Caki2 (cell line): ENCODE measurements around the gene XPR1. TPM values are rescaled to one million over a fixed set of nuclear protein-coding genes. Genes with fewer than 3 reads are reported as not detected.
A peak's percentile ranks its signal among the peaks of the same experiment; 100 is the strongest.

ENCODE experiments used
- DNase-seq: peaks from one replicate; pipeline ENCODE4 v3.0.0-alpha.2; 2015; ENCODE audit warnings: low read depth
- in situ Hi-C: cut with HindIII; loops from 2 replicates; pipeline ENCODE4 v1.10.0; 2016; ENCODE audit warnings: low sequenced_read_pairs, low pct_unique_long_range_greater_than_20kb, mixed read lengths
- total RNA-seq: library from RNA; depleted of rRNA; stranded (reverse); fragments of >200 nt; shearing (Covaris generic); gene quantifications from 2 replicates; pipeline ENCODE4 v1.2.3, GENCODE V29; 2014; ENCODE audit warnings: low replicate concordance; rRNA removed

The XPR1 gene
- total RNA-seq, result 14.1 and 20.4 TPM in 2 replicates

DNA sequence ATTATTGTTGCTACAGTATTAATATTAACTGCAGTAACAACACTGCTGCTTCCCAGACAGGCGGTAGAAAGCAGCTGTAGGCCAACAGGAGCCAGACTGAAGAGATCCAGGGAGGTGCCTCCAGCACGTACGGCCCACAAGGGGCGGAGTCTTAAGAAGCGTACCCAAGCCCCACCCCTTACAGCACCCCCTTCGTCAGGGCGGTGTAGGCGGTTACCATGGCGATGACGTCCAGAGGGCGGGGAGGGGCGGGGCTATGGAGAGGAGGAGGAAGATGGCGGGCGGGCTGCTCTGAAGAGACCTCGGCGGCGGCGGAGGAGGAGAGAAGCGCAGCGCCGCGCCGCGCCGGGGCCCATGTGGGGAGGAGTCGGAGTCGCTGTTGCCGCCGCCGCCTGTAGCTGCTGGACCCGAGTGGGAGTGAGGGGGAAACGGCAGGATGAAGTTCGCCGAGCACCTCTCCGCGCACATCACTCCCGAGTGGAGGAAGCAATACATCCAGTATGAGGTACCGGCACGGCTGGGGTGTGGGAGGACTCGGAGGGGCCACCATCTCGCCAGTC is at the start of gene XPR1:
Gene XPR1 (plus strand): TSS at position 257 of the 560 bp plus-strand sequence. CDS start 180 bp downstream, at position 437.
- in situ Hi-C loops, result no loop called here
- peak; percentile 99 for DNase-seq

DNA sequence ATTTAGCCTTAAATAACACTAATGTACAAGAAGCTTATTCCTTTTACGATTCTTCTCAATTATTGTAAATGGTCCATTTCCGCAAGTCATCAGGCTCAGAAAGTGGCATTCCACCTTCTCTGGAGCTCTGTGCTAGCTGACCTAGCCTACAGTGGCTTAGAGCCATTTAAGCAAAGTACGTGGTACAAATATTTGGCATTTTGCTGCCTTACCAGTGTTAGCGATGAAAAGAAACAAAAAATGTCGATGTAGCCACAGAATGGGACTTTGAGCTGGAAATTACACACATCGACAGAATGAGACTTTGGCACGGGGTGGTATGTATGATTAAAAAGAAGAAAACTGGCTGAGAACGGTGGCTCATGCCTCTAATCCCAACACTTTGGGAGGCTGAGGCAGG is 47.0 kb upstream of the XPR1 start:
- in situ Hi-C loops, result no loop called here
- DNase-seq, result no peak

DNA sequence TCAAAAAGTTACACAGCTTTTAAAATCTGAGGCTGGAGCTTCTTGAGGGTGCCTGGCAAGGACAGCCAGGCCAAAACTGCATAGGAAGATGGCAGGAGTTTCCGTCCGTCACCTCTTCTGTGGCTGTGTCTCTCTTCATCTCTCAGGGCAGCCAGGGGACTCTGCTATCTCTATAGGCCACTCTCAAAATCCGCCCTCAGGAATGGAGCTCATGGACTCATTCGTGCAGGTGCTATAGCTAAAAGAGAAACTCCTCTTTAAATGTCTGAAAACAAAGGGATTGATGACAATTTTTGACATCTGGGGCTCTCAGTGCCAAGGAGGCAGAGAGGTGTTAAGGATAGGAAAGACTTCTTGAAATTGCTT is 45.8 kb upstream of the XPR1 start:
- in situ Hi-C loops, result no loop called here
- DNase-seq, result no peak

GRCh38 chr1:180586671-180587155 is 45.1 kb upstream of the XPR1 start:
- peak; percentile 60 for DNase-seq
- in situ Hi-C loops, result no loop called here

- in situ Hi-C loops, result no loop called here
- DNase-seq, result no peak
These were observed 43.7 kb upstream of the XPR1 start for GRCh38 chr1:180588121-180588520.

GRCh38 chr1:180590889-180591288 is 40.9 kb upstream of the XPR1 start:
- in situ Hi-C loops, result no loop called here
- DNase-seq, result no peak

DNA sequence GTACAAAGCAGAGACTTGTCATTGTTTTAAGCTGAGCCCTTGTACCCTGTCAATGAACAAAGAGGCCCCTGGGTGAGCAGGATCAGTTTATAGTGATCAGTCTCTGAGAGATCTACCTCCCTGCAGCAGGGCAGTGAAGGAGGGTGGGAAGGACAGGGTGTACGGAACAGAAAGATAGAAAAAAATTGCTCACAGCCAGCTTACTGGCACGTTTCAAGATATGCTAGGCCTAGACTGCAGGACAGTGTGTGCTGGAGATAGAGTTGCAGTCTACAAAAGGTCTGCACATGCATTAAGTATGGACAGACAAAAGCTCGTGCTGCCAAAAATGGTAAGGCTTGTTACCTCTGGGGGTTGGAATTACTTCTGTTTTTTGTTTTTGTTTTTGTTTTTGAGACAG is 38.4 kb upstream of the XPR1 start:
- in situ Hi-C loops, result no loop called here
- DNase-seq, result no peak

DNA sequence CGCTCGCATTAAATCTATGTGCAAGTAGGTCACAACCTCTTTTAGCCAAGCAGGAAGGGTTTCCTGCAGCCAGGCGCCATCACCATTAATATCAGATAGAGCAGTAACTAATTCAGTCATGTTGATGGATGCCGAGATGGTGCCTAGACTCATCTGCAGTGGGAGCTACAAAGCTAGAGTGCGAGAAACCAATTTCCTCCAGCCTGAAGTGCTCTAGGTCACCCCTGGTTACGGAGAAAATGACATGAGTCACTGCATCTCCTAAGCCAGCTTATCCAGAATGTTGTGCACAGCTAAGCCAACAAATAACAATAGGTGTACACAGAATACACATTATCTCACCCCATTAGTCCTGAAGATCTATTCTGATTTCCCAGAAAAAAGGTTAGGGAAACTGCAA is 37.1 kb upstream of the XPR1 start:
- in situ Hi-C loops, result no loop called here

GRCh38 chr1:180595966-180596365 is 35.9 kb upstream of the XPR1 start:
- no peak for DNase-seq
- in situ Hi-C loops, result no loop called here

More for the DNA sequence above, 37.1 kb upstream of the XPR1 start:
- peak; percentile 31 for DNase-seq

GRCh38 chr1:180597520-180597919 is 34.3 kb upstream of the XPR1 start:
- DNase-seq, result no peak
- in situ Hi-C loops, result no loop called here

- peak; percentile 95 for DNase-seq
- in situ Hi-C loops, result no loop called here
These were observed 33.4 kb upstream of the XPR1 start for GRCh38 chr1:180598333-180598974.

DNA sequence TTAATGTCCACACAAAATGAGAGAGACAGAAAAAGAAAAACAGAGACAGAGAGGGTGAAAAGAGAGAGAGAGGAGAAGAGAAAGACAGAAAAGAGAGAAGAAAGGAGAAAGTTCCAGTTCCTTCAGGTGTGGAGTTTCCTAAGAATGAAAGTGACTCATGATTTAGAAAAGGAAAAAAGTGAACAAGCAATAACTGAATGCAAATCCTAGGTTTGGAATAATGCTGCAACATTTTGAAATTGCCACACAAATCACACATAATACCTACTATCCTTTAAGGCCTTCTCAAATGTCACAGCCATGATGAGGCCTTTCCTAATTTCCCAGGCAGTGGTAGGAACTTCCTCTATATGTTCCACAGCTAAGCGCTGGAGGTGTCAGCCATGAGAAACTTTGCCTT is 31.5 kb upstream of the XPR1 start:
- no peak for DNase-seq
- in situ Hi-C loops, result no loop called here

DNA sequence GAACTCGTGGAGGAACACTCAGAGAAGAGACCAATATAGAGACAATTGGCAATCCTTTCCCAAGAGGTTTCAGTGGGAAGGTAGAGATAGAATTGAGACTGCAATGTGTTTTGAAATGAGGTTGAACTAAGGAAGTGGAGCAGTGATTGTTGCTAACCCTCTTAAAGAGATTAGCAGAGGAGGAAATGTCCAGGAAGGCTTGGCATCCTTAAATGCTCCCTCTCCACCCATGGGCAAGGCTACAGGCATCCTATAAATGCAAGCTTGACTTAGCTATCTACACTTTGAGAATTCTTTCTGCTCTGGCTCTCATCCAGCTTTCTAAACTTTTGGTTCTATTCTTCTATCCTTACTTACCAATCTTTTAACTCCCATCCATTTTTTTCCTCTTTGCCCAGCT is 30.3 kb upstream of the XPR1 start:
- in situ Hi-C loops, result no loop called here
- DNase-seq, result no peak

DNA sequence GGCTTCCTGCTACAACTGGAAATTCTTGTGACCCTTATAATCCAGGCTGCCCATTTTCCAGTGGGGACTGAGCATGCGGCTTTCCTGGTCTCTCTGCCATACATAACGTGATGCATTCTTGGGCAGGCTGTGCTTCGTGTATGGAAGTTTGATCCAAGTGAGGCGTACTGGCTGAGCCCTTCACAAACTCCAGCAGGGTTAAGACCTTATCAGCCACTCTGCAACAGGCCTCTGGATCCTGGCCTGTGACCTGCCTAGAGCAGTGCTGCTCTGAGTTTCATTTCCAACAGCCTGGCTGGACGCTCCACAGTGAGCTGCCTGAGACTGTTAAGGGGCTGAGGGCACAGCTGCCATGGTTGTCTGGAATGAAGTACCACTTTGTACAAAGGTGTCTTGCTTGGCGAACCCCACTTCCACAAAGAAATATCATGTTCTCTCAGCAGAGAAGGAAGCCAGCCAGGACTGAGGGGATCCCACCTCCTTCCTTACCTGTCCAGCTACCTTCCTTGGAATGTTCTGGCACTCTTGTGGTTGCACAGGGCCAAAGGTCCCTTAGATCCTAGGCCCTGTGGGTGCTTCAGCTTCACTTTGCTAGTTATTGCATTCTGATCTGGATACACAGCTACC is 28.5 kb upstream of the XPR1 start:
- in situ Hi-C loops, result no loop called here
- DNase-seq, result no peak

DNA sequence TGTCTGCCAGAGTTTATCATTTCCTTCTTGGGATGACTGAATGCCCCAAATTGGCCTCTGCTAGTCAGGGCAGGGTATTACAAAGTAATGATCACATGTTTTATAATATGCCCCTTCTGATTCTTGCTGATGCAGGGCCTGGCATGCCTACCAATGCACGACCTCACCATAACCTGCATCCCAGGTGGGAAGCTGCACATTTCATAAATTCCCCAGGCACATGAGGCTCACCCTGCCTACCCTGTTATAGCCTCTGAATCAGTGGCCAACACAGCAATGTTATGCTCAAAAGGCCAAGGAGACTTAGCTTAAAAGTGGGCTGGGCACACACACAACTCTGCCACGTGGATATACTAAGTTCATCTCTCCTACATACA is 28.0 kb upstream of the XPR1 start:
- in situ Hi-C loops, result no loop called here
- no peak for DNase-seq

DNA sequence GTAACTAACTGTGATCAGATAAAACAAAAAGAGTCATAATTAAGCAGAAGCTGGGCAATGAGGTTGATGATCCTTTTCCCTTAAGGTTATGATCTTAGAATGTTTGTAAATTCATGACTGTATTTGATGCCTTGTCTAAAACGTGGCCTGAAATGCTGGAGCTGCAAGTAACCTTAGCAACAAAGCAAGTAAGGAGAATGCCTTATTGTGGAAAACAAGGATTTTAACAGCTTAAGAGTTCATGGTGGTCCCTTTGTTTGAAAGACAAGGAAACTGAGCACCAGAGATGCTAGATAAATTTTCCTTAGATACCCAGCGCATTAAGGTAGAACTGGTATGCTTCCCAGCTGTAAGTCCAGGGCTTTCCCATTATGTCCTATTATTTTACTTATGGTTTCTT is 25.7 kb upstream of the XPR1 start:
- in situ Hi-C loops, result no loop called here
- DNase-seq, result no peak

DNA sequence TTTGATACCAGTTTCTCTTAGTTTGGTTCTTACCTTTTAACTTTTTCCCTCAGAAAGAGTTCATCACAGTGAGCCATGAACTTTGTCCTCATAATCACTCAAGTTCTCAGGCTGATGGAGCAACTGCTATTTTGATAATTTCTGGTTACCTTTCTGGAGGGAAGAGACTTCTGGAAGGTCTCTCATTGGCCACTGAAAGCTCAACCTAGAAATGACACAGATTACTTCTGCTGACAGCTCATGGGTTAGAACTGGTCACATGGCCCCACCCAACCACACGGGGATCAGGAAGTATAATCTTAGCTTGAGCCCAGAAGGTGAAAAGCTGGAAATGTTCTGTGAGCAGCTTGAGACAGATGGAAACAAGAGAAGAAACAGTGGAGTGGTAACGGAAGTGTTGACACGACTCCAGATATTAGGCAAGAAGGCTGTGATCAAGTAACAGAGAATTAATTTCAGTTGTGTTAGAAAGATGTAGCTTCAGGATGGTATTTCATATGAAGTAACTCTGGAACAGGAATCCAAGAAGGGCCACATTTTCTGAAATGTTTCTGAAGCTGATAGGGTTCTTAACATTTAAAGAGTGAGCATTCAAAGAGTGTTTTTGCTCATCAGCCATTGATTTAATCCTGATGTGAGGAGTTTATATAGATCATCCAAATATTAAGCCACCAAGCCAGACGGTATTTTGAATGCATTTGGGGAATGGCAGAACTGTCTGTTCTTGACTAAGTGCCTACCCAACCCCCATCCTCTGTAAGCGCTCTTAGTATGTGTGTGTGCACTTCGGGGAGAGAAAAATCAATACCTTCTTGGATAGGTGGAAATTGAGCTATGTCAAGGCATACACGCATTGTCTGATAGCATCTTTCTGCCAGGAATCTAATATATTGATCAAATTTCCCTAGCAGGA is 21.9 kb upstream of the XPR1 start:
- no peak for DNase-seq
- in situ Hi-C loops, result no loop called here

- in situ Hi-C loops, result no loop called here
- DNase-seq, result no peak
These were observed 21.2 kb upstream of the XPR1 start for GRCh38 chr1:180610556-180611015.
